ENCODE results near the gene LARGE1.

Gene LARGE1

GRCh38 chr22:33811208-33811607 is 109.1 kb downstream of the LARGE1 start:
- DNase-seq: no peak

- no peak for DNase-seq
Measured at GRCh38 chr22:33807470-33807869, 112.8 kb downstream of the LARGE1 start.

- DNase-seq: no peak
Measured at GRCh38 chr22:33806191-33806590, 114.1 kb downstream of the LARGE1 start.

GRCh38 chr22:33803371-33804282 is 116.6 kb downstream of the LARGE1 start:
- no peak for DNase-seq

- DNase-seq: no peak
Measured at GRCh38 chr22:33798401-33798800, 121.9 kb downstream of the LARGE1 start.

- DNase-seq: no peak
Measured at GRCh38 chr22:33796494-33796893, 123.8 kb downstream of the LARGE1 start.

- no peak for DNase-seq
Measured at GRCh38 chr22:33793475-33793874, 126.8 kb downstream of the LARGE1 start.

GRCh38 chr22:33792832-33793231 is 127.4 kb downstream of the LARGE1 start:
- DNase-seq: no peak

- DNase-seq: no peak
Measured at GRCh38 chr22:33789690-33790253, 130.5 kb downstream of the LARGE1 start.

- DNase-seq: no peak
Measured at GRCh38 chr22:33788927-33789326, 131.3 kb downstream of the LARGE1 start.

GRCh38 chr22:33787645-33788456 is 132.4 kb downstream of the LARGE1 start:
- DNase-seq: no peak

GRCh38 chr22:33786149-33786548 is 134.1 kb downstream of the LARGE1 start:
- DNase-seq: no peak

GRCh38 chr22:33785283-33785968 is 134.8 kb downstream of the LARGE1 start:
- no peak for DNase-seq

- no peak for DNase-seq
Measured at GRCh38 chr22:33781411-33781810, 138.9 kb downstream of the LARGE1 start.

GRCh38 chr22:33780531-33781136 is 139.6 kb downstream of the LARGE1 start:
- DNase-seq: no peak

GRCh38 chr22:33779243-33779642 is 141.0 kb downstream of the LARGE1 start:
- no peak for DNase-seq

- DNase-seq: no peak
Measured at GRCh38 chr22:33776491-33776890, 143.8 kb downstream of the LARGE1 start.

GRCh38 chr22:33774781-33775180 is 145.5 kb downstream of the LARGE1 start:
- DNase-seq: no peak

GRCh38 chr22:33772745-33773144 is 147.5 kb downstream of the LARGE1 start:
- DNase-seq: no peak

GRCh38 chr22:33771136-33771535 is 149.1 kb downstream of the LARGE1 start:
- DNase-seq: no peak

- no peak for DNase-seq
Measured at GRCh38 chr22:33770723-33771122, 149.6 kb downstream of the LARGE1 start.

- no peak for DNase-seq
Measured at GRCh38 chr22:33766091-33766490, 154.2 kb downstream of the LARGE1 start.

GRCh38 chr22:33758961-33759360 is 161.3 kb downstream of the LARGE1 start:
- no peak for DNase-seq

Measured in CD4-positive, alpha-beta T cell treated with Interleukin-12 subunit alpha and Interleukin-12 subunit beta, for 1 hour (primary cell).